ENCODE data around the gene GJB6. TPM values are rescaled to one million over a fixed set of nuclear protein-coding genes. Genes with fewer than 3 reads are reported as not detected.
"Not testable (repeated sequence)": the region's sequence is repeated elsewhere in the genome, so short reads cannot be mapped to it uniquely, and the experiment has no call there.

The GJB6 gene
- polyA plus RNA-seq (ENCODE audit: insufficient read length in 4 of 4): 1 to 10 TPM in 3 of 4 donors, under 1 TPM in 1; 0.31 to 6.3 (median 2.2) TPM

DNA sequence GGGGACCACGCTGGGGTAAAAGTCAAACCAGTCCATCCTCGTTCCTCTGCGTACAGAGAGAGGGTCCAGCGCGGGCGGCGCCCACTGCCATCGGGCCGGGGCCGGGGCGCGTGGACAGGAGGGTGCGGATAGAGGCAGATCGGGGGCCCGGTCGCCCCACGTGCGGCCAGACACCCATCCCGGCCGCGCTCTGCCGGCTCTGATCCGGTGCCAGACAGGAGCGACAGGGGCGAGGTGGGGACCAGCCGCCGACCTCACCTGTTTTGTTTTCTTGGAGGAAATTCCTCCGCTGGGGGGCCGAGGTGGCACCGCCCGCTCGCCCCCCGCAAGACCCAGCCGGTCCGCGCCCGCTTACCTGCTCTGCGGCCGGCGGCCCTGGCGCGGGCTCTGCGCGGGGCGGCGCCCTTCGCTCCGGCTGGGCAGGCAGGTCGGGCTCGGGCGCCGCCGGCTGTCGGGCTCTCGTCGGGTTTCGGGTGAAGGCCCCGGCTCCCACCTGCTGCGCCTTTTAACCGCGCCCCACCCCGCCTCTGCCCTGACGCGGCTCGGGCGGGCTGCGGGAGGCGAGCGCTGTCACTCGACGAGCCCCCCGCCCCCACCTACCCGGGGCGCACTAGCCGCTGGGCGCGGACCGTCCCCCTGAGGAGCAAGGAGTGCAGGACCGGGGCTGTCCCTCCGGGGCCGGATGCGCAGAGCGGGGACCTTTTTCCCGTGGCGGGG lies at the start of gene GJB6:
GJB6 (minus strand) TSS at position 481 of the 717 bp plus-strand sequence. CDS start 8,839 bp downstream, outside the sequence.
- DNase-seq (ENCODE audit: low read depth in 4 of 4, low spot score in 3 of 4): peak in 2 of 4 donors; percentile 24

DNA sequence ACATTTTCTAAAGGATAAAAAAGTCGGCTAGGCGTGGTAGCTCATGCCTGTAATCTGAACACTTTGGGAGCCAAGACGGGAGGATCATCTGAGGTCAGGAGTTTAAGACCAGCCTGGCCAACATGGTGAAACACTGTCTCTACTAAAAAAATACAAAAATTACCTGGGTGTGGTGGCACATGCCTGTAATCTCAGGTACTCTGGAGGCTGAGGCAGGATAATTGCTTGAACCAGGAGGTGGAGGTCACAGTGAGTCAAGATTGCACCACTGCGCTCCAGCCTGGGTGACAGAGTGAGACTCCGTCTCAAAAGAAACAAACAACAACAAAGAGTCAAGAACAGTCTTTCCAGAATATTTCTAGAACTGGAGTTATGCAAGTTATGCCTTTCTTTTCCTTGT lies 44.8 kb upstream of the GJB6 start:
- not testable (repeated sequence) for DNase-seq (ENCODE audit: low read depth in 4 of 4, low spot score in 3 of 4)

DNA sequence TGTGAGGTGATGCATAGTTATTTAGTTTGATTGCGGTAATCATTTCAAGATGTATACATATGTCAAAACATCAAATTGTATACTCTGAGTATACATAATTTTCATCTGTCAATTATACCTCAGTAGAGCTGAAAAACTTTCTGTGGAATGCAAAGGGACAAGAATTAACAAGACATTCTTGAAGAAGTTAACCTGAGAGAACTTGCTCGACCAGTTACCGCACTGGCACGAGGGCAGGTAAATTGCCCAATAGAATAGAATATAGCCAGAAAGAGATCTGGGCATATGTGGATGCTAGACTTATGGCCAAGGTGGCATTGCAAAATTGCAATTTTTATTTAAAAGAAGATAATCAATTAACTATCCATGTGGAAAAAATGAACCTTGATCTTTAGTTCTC lies 42.3 kb upstream of the GJB6 start:
- no peak for DNase-seq (ENCODE audit: low read depth in 4 of 4, low spot score in 3 of 4)

DNA sequence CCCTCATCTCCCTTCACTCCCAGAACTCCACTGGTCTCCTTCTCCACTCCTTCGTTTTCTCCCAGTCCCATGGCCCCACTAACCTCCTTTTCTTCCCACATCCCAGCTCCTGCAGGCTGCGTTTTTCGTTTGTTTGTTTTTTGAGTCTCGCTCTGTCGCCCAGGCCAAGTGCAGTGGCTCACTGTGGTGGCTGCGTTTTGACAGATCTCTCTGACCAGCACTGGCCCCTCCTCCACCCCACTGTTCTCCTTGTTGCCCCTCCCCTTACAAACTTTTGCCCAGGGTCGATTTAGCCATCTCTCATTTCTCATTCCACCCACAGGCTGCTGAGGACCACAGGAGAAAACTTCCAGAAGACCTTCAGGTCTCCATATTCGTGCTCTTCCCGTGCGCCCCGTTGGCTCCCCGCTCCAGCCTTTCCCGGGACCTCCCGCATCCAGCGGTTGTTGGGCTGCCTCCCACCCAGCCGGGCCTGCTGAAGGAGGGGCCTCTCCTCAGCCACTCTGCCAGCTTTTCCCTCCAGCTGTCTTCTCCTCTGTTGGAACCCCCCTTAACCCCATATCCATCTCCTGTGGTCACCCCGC lies 40.6 kb upstream of the GJB6 start:
- DNase-seq (ENCODE audit: low read depth in 4 of 4, low spot score in 3 of 4): no peak

DNA sequence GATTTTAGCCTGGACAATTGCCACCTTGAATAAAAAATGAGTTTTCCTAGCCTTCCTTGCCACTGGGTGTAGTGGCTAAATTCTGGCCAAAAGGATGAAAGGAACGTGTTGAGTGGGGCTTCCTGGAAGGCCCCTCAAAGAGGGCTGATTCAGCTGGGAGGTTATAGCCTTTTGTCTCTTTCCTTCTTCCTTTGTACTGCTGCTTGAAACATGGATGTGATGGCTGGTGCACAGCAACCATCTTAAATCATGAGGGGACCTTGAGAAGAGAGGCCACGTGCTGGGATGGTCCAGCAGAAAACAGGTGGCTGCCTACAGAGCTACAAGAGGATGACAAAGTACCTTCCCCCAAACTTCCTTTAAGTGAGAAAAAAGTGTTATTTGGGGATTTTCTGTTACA lies 40.0 kb upstream of the GJB6 start:
- no peak for DNase-seq (ENCODE audit: low read depth in 4 of 4, low spot score in 3 of 4)

DNA sequence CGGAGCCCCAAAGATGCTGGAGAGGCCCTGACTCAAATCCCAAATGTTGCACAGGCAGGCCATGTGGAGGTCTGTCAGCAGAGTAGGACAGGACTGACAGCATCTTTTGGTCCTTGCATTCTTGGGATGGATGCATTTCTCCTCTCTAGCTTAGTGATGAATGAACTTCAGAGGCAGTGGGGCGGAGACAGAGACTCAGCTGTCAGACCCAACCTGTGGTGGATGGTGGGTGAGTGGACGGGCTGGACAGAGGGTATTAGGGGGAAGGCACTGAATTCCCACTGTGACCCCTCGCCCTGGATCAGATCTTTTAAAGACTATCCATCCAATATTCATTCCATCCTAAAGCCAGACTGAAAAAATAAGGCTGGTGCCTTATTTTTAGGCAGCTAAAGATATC lies 39.3 kb upstream of the GJB6 start:
- DNase-seq (ENCODE audit: low read depth in 4 of 4, low spot score in 3 of 4): no peak

DNA sequence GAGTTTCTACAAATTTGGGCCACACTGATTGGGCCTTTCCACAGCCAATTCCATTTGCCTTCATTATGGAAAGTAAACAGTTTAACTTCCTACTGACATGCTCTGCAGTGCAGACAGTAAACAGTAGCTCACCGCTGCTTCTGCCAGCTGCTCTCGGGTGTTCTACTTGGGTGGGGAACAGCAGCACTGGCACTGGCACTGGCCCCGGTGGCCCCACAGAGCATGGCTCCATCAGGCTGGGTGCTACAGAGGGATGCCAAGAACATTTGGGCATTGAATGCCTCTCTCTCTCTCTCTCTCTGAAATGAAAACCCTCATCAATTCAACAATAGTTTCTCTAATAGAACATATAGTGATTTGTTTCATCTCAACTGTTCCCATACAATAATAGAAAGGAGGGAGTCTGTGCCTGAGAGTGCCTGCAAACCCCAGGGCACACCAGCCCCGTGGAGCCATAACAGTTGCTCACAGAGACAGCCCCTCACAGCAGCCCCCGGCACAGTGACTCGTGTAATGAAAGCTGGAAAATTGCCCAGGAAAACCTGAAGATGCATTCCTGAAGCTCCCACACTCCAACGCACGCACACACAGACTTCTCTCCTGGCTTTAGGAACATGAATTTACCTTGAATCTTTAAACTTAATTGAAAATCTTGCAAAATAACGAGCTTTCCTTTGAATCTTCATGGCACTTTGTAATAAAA lies 38.2 kb upstream of the GJB6 start:
- no peak for DNase-seq (ENCODE audit: low read depth in 4 of 4, low spot score in 3 of 4)

DNA sequence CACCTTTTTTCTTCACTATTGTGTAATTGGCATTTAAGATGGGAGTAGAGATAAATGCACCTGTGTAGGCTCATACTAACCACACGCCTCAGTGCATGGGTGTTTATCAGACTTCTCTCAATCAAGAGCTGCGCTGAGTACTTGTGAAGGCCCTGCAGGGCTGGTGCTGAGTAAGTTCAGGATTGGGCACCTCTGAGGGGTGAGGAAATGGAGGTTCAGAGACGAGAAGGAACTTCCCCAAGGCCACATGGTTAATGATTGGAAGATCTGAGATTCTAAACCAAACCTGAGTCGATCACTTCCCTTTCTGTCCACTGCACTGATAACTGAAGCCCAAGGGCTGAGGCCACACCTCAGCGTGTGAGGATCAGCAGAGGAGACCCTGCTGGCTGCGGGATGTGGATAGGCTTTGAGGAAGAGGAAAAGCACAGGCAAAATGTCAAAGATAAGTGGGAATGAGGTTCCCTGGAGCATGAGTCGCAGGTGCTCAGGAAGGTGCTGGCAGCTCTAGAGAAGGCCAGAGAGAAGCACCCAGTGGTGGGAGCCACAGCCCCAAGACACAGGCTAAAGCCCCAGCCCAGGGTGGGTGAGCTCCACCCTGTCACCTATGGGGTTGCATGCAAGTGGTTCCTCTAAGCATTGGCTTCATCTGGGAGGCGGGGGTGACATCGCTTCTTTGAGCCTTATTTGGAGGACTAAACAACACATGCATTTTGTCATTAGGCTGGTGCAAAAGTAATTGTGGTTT lies 32.3 kb upstream of the GJB6 start:
- DNase-seq (ENCODE audit: low read depth in 4 of 4, low spot score in 3 of 4): no peak

DNA sequence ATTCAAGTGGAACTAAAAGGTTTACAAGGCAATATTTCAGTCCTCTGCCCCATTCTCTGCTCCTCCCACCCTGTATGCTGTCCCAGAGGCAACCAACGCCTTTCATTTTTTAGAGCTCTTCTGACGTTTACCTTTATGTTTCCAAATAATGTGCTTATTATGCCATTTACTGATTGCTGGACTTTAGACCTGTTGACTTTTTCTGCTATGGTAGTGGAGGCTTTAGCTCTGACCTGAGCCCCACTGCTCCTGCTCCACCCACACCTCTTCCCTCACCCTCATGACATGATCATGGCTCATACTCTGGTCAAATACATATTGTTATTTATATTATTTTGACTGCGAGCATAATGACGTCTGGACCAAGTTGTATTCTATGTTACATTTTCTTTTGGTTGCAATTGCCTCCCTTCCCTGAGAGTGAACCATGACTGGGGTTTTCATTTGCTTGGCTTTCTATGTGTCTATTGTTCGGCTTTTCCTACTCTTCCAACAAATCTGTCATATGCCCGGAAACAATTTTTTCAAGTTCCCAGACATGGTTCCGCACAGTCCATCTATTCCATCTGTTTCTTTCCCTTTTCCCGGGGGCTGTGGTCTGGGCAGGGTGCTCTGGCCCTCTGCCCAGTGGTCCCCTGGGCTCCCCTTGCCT lies 31.4 kb upstream of the GJB6 start:
- DNase-seq (ENCODE audit: low read depth in 4 of 4, low spot score in 3 of 4): no peak

DNA sequence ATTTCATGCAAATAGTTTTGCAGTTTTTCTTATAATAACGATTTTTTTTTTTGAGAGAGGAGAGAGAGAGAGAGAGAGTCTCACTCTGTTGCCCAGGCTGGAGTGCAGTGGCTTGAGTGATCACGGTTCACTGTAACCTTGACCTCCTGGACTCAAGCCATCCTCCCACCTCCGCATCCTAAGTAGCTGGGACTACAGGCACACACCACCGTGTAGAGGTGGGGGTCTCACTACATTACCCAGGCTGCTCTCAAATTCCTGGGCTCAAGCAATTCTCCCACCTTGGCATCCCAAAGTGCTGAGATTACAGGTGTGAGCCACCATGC lies 26.8 kb upstream of the GJB6 start:
- DNase-seq (ENCODE audit: low read depth in 4 of 4, low spot score in 3 of 4): no peak

DNA sequence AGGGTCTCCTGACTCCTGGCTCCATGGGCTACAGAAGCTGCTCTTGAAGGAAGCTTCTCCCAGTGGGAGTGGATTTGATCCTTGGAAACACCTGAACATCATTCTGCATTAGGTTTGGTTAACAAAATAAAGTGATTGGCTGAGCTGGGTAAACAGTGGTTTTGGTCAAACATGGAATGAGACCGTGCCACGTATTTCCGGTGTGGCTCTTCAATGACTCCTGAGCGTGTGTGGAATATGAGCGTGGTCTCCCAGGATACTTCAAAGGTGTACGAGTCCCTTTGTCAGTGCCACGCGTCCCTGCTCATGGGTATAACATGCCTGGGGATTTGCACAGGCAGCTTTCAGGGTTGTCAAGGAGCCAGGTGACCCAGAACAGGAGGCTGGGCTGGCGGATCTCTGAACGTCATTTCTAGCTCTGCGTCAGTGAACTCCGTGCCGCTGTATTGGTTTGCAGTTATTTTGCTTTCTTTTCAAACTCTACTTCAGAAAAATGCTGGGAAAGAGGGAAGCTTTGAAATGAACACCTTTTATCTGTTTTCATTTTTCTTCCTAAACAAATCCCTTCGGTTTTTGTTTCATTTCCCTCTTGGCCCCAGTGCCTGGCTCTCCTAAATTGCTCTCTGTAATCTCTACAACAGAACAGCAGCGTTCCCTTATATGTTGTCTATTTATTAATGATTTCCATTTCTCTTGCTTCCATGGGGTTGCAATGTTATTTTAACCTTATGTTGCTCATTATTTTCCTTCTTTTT lies 26.3 kb upstream of the GJB6 start:
- peak in 2 of 4 donors; percentile 45 to 66 for DNase-seq (ENCODE audit: low read depth in 4 of 4, low spot score in 3 of 4)

DNA sequence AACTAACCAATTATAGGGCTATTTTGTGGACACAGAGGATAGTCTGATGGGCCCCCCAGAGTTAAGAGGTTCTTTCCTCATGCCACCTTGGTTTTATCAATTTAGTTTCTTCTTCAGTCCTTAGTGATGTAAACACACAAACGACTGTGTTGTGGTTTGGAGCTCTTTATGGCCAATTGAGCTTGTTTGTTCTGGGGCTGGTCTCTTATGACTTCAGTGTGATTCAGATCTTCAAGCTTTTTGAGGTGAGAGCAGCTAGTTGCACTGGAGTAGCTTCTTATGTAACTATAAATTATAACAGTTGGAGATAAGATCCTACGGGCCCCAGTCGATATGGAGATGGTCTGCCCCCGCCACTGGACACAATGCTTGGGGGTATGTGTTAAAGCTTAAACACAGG lies 22.0 kb upstream of the GJB6 start:
- DNase-seq (ENCODE audit: low read depth in 4 of 4, low spot score in 3 of 4): no peak

DNA sequence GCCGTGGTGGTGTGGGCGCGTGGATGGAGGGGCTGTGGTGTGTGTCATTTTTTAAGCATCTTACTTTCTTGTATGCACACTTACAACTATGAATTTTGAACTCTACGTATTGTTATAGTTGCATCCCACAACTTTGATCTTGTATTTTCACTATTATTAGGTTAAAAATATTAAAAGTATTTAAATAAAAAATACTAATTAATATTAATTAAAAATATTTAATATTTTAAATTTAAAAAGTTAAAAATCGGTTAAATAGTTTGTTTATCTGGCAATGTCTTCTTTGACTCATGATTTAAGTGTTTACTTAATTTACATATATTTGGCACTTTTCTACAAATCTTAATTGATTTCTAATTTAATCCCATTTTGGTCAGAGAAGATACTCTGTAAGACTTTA lies 17.8 kb upstream of the GJB6 start:
- no peak for DNase-seq (ENCODE audit: low read depth in 4 of 4, low spot score in 3 of 4)

DNA sequence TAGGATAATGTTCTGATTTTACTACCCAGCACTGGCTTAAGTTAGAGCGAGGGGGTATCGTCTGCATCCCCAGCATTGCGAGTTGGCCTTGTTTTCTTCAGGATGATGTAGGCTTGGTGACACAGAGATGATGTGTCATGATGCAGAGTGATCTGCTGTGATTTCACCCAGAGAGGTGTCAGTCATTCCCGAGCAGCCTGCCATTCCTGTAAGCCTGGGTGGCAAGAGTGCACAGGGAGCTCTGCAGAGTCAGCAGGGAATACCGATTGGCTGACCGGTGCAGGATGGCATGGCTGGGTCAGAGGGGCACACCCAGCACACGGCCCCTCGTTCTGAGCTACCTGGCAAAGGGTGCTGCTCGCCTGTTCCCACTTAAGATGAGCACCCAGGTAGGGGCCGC lies 15.8 kb upstream of the GJB6 start:
- no peak for DNase-seq (ENCODE audit: low read depth in 4 of 4, low spot score in 3 of 4)

DNA sequence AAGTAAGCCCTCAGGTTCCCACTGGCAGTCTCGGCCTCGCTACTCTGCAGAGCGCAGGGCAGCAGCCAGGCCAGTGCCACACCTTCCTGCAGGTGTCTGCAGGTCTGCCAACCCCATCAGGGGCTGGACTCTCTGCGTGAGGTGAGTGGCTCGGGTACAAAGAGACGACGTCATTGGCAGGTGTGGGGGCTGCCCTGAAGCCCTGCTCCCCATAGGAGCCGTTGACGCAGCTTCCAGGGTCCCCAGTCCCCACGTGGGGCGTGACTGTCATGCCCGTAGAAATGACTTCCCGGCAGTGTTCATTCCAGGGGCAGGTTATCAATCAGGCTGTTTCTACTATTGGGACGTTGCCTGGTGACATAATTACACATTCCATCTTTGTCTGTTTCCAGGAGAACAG lies 15.3 kb upstream of the GJB6 start:
- DNase-seq (ENCODE audit: low read depth in 4 of 4, low spot score in 3 of 4): no peak

DNA sequence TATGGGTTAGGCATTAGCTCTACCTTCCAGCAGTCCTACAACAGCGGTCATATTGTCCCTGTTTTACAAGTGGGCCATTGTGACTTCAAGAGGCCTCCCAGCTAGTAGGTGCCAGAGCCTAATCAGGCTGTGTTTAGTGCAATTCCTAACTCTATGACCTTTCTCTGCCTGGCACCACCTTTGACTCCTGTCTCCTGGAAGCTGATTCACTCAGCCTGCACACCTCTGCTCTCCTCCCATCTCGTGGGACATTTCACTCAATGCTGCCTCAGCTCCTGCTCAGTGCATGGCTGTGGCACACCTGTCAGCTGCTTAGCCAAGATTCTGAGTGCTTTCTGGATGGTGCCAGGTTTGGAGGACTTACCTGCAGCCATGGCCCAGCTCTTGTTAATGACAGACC lies 9.5 kb upstream of the GJB6 start:
- DNase-seq (ENCODE audit: low read depth in 4 of 4, low spot score in 3 of 4): no peak

DNA sequence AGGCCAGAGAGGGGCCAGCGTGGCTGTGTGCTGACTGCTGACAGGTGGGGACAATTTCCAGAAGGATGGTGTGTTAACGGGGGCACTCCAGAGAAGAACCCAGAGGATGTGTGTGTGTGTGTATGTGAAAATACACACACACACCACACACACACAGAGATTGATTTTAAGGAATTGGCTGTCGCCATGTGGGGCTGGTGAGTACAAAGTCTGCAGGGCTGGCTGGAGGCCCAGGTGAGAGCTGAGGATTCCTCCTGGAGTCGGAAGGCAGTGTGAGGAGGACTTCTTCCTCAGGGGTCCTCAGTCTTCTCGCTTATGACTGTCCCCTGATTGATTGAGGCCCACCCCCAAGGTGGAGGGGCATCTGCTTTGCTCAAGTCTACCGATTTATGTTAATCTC lies 7.6 kb upstream of the GJB6 start:
- no peak for DNase-seq (ENCODE audit: low read depth in 4 of 4, low spot score in 3 of 4)

DNA sequence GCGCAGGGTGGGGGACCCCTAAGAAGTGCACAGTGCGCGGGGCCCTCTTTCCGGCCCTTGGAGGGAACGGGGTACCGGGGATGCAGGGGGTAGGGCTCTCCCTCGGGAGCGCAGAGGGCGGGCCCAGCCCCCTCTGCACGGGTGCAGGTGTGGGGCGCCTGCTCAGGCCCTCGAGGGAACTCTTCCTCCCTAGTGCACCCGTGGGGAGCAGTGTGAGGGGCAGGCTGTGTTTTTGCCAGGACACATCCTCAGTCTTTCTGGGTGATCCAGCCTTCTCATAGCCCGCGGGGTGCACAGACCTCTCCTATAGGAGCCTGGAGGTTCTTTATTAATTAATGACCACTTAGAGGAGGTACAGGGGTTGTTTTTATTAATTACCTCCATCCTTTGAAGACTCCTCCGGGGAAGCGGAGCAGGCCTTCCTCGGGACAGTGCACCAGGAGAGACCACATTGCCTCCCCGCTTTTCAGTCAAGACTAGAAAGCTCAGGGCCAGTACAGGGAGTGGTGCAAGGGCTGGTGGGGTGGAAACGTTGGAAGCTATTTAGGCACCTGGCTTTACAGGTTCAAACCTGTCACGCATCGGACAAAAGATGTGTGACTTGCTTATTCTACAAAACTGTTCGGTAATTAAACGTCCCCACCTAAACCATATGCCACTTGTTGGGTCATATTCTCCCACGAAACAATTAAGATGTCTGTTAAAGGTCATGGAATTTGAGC lies 598 bp upstream of the GJB6 start:
- no peak for DNase-seq (ENCODE audit: low read depth in 4 of 4, low spot score in 3 of 4)

Data from left renal pelvis (tissue), 4 donors.